A549 (cell line): ENCODE measurements around the gene CARNS1. TPM values are rescaled to one million over a fixed set of nuclear protein-coding genes. Genes with fewer than 3 reads are reported as not detected.

Experiments used
- ATAC-seq, 2 experiments: fragments of 200-7000 bp in 1 of 2; fragments of >200 bp in 1 of 2; cut with Nextera tagmentation in 1 of 2; cut with Tn5 transposase in 1 of 2; 3 replicates each; pipeline versions ENCODE4 v1.8.0 to v1.9.1; 2018 to 2020; ENCODE audit warnings: mild to moderate bottlenecking in 1 of 2, moderate library complexity in 1 of 2
- CTCF ChIA-PET: fragments of 300-600 bp; sonication (Branson Sonifier 250); formaldehyde crosslinking; extraction: SDS; loops from one replicate; lab custom pipeline; 2021; ENCODE audit warnings: antibody characterized with exemption, inconsistent platforms; lab: Yijun Ruan, JAX
- POLR2A ChIA-PET: fragments of 350-600 bp; formaldehyde crosslinking; extraction: SDS; loops from one replicate; lab custom pipeline; 2021; ENCODE audit warnings: antibody characterized with exemption, inconsistent platforms; lab: Yijun Ruan, JAX
- DNase-seq, 2 experiments: peaks; one replicate each; pipeline versions ENCODE4 v3.0.0 to v3.0.0-alpha.2; 2011 to 2016; ENCODE audit warnings: low read depth in 1 of 2, low spot score in 1 of 2
- FAIRE-seq: peaks from 2 replicates; lab custom pipeline; 2011; peaks lifted over from hg19 to GRCh38; lab: Jason Lieb, UNC
- H3K27ac ChIP-seq, 2 experiments: fragments of >200 bp; sonication (Bioruptor Twin); formaldehyde crosslinking; 3 replicates each; pipeline ENCODE4 v1.5.1; 2016 to 2017
- H3K4me1 ChIP-seq: fragments of >200 bp; sonication (Bioruptor Twin); formaldehyde crosslinking; 3 replicates; pipeline ENCODE4 v1.6.1; 2016
- H3K4me2 ChIP-seq: fragments of >200 bp; sonication (Bioruptor Twin); formaldehyde crosslinking; 3 replicates; pipeline ENCODE4 v1.6.1; 2016
- H3K4me3 ChIP-seq: fragments of >200 bp; sonication (Bioruptor Twin); formaldehyde crosslinking; 3 replicates; pipeline ENCODE4 v1.5.1; 2016
- H3K9me3 ChIP-seq: fragments of >200 bp; sonication (Bioruptor Twin); formaldehyde crosslinking; 3 replicates; pipeline ENCODE4 v1.6.1; 2016
- ATOH8 ChIP-seq: fragments of 250-450 bp; sonication (Bioruptor Pico); IDR thresholded peaks from 2 replicates; pipeline ENCODE4 v1.5.0; 2020; ENCODE audit warnings: low read depth, mild to moderate bottlenecking, moderate library complexity
- CEBPB ChIP-seq, 2 experiments: fragments of >200 bp in 1 of 2; sonication (Bioruptor Twin) in 1 of 2; formaldehyde crosslinking in 1 of 2; IDR thresholded peaks; 2 replicates each; pipeline ENCODE4 v1.6.1; 2012 to 2016
- CHD2 ChIP-seq: fragments of 150-350 bp; IDR thresholded peaks from 2 replicates; pipeline ENCODE4 v1.6.1; 2014; ENCODE audit warnings: low read length; ENCODE audit not compliant: partially characterized antibody
- CHD4 ChIP-seq: fragments of 200-600 bp; sonication (generic); IDR thresholded peaks from 2 replicates; pipeline ENCODE4 v1.6.1; 2016; ENCODE audit warnings: antibody characterized with exemption, mild to moderate bottlenecking, borderline replicate concordance
- FOSB ChIP-seq: fragments of 250-450 bp; sonication (Bioruptor Pico); IDR thresholded peaks from 2 replicates; pipeline ENCODE4 v1.5.0; 2020; ENCODE audit warnings: mild to moderate bottlenecking, moderate library complexity
- FOSL2 ChIP-seq, 2 experiments: fragments of 450-650 bp in 1 of 2; fragments of >200 bp in 1 of 2; sonication (Bioruptor Twin) in 1 of 2; formaldehyde crosslinking; IDR thresholded peaks; 2 replicates each; pipeline versions ENCODE4 v1.5.0 to v1.6.1; 2016 to 2020; ENCODE audit warnings: mild to moderate bottlenecking in 1 of 2, moderate library complexity in 1 of 2
- HMGXB4 ChIP-seq: fragments of 250-450 bp; sonication (Bioruptor Pico); IDR thresholded peaks from 2 replicates; pipeline ENCODE4 v1.5.0; 2021; ENCODE audit warnings: mild to moderate bottlenecking, moderate library complexity, borderline replicate concordance
- HOXA7 ChIP-seq: fragments of 250-450 bp; sonication (Bioruptor Pico); IDR thresholded peaks from 2 replicates; pipeline ENCODE4 v1.5.0; 2020; ENCODE audit warnings: mild to moderate bottlenecking, moderate library complexity
- HOXB5 ChIP-seq: fragments of 250-450 bp; sonication (Bioruptor Pico); IDR thresholded peaks from 2 replicates; pipeline ENCODE4 v1.5.0; 2020; ENCODE audit warnings: mild to moderate bottlenecking, moderate library complexity
- JUNB ChIP-seq: fragments of >200 bp; sonication (Bioruptor Twin); formaldehyde crosslinking; IDR thresholded peaks from 2 replicates; pipeline ENCODE4 v1.6.1; 2016
- POLR2AphosphoS2 ChIP-seq: conservative IDR thresholded peaks from 2 replicates; pipeline ENCODE4 v1.6.1; 2012; ENCODE audit warnings: low read length, improper control_type of control experiment, inconsistent platforms
- RARB ChIP-seq: fragments of 250-450 bp; sonication (Bioruptor Pico); IDR thresholded peaks from 2 replicates; pipeline ENCODE4 v1.8.0; 2021; ENCODE audit warnings: mild to moderate bottlenecking, moderate library complexity
- RCOR1 ChIP-seq: fragments of 150-350 bp; IDR thresholded peaks from 2 replicates; pipeline ENCODE4 v1.6.1; 2014; ENCODE audit warnings: antibody characterized with exemption, low read length, low read depth
- TFCP2L1 ChIP-seq: fragments of 250-450 bp; sonication (Bioruptor Pico); IDR thresholded peaks from 2 replicates; pipeline ENCODE4 v1.5.0; 2021; ENCODE audit warnings: mild to moderate bottlenecking
- USF2 ChIP-seq: fragments of 450-650 bp; IDR thresholded peaks from 2 replicates; pipeline ENCODE4 v1.6.1; 2014; ENCODE audit warnings: antibody characterized with exemption
- WGBS: methylation state at CpG from one replicate; pipeline ENCODE4 v1.1.6; 2017; ENCODE audit errors: missing lambda C conversion rate; 5-methylcytosine and 5-hydroxymethylcytosine counted together
- polyA plus RNA-seq, 4 experiments: library from polyadenylated mRNA; depleted of rRNA in 3 of 4; stranded (reverse); fragments of >200 nt; fragmentation: RNase III in 1 of 4; extraction: RNeasy Plus Mini Kit Qiagen cat#74134 plus additional on column Dnase treatment in 1 of 4; gene quantifications; 2 replicates in 3 of 4; 3 replicates in 1 of 4; pipeline ENCODE4 v1.2.3, GENCODE V29; 2011 to 2017
- TF ChIP-seq, protein P1 (sequence below): fragments of >200 bp; sonication (Bioruptor Twin); formaldehyde crosslinking; IDR thresholded peaks from 3 replicates; pipeline ENCODE4 v1.5.1; 2016

CARNS1 gene
- polyA plus RNA-seq, 2 of the 4 experiments (the other 2 are of a cell fraction): 0.08 to 0.10 TPM

GRCh38 chr11:67432655-67433349 is 17.3 kb downstream of the CARNS1 start (continued):
- no peak for TF ChIP-seq ATOH8
- no peak for TF ChIP-seq RCOR1
- TF ChIP-seq CHD4: no peak
- TF ChIP-seq HMGXB4: no peak
- TF ChIP-seq POLR2AphosphoS2: no peak
- no peak for TF ChIP-seq HOXA7 (CRISPR knock-in tag)

DNA sequence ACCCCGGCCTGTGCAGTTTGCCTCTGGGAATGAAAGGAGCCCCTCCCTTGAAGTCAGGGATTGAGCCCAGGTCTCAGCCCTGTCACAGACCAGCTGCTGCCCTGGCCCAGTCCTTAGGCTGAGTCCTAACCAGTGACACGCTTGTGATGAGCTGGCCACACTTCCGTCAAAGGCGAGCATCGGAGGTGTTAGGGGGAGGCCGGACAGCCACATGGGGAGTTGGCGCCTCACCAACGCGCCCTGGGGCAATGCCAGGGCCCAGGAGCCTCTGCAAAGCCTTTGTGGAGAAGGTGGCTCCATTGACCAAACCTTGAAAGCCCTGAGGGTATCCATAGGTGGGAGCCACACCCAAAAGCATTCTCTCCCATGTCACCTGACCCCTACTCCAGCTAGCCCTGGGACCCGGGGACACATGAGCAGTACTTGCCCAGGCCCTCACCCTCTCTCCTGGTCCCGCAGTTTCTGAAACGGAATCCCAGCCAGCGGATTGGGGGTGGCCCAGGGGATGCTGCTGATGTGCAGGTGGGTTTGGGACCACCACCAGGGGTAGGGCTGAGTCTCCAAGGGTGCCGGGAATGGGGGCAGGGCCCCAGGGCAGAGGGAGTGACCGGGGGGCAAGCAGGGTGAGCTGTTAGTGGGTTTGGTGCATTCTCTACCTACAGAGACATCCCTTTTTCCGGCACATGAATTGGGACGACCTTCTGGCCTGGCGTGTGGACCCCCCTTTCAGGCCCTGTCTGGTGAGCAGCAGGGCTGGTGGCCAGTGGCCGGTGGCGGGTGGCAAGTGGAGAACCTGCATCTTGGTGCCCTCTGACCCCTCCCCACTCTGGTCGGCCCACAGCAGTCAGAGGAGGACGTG is 18.3 kb downstream of the CARNS1 start:
- TF ChIP-seq USF2 (no peak), POLR2AphosphoS2 (no peak), FOSB (CRISPR knock-in tag) (no peak), TFCP2L1 (CRISPR knock-in tag) (no peak), HOXB5 (no peak)
- TF ChIP-seq, all 56 proteins: peak for 0
- ChIA-PET POLR2A (no interaction called here), CTCF (interaction anchor here (1.0 to 1.7 kb wide), 3 partner anchors 18 to 72 kb away, joined by 3 to 4 read pairs (median 4); partner anchors contain the start of genes GPR152 and PITPNM1)
- no peaks in the 10 kb centered on the region for H3K9me3 ChIP-seq
- 91% methylated on average over 17 of the region's 22 CpGs for WGBS
- ATAC-seq: no peak
- no peak overlapping the region for H3K4me3 ChIP-seq
- peaks cover 19% of the 10 kb centered on the region; the same call in 2 of the 3 replicates for H3K4me1 ChIP-seq
- no peak for FAIRE-seq
- no peak for DNase-seq
- H3K27ac ChIP-seq: no peak overlapping the region
- H3K4me2 ChIP-seq: no peak overlapping the region

DNA sequence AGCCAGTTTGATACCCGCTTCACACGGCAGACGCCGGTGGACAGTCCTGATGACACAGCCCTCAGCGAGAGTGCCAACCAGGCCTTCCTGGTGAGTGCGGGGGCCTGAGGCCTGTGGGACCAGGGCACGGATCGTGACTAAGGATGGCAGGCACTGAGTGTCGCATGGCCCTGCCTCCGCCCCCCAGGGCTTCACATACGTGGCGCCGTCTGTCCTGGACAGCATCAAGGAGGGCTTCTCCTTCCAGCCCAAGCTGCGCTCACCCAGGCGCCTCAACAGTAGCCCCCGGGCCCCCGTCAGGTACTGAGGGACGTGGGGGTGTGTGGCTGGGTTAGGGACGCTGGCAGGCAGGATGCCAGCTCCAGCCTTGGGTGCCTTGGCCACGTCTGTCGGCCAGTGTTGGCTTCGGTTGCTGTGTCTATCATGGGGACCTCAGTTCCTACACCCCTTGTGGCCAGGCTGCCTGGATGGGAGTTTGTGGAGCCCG is 19.0 kb downstream of the CARNS1 start:
- no peak overlapping the region for H3K4me3 ChIP-seq

More for the DNA sequence above, 19.0 kb downstream of the CARNS1 start:
- no peak for TF ChIP-seq CHD2
- TF ChIP-seq JUNB: no peak
- TF ChIP-seq FOSL2 (IDR thresholded peaks at IDR 0.05): no peak
- TF ChIP-seq FOSL2 (CRISPR knock-in tag; IDR thresholded peaks at IDR 0.05): no peak
- TF ChIP-seq RARB (CRISPR knock-in tag): no peak
- TF ChIP-seq, protein P1, sequence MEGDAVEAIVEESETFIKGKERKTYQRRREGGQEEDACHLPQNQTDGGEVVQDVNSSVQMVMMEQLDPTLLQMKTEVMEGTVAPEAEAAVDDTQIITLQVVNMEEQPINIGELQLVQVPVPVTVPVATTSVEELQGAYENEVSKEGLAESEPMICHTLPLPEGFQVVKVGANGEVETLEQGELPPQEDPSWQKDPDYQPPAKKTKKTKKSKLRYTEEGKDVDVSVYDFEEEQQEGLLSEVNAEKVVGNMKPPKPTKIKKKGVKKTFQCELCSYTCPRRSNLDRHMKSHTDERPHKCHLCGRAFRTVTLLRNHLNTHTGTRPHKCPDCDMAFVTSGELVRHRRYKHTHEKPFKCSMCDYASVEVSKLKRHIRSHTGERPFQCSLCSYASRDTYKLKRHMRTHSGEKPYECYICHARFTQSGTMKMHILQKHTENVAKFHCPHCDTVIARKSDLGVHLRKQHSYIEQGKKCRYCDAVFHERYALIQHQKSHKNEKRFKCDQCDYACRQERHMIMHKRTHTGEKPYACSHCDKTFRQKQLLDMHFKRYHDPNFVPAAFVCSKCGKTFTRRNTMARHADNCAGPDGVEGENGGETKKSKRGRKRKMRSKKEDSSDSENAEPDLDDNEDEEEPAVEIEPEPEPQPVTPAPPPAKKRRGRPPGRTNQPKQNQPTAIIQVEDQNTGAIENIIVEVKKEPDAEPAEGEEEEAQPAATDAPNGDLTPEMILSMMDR: no peak
- TF ChIP-seq CEBPB (IDR thresholded peaks at IDR 0.05): no peak
- peaks cover 17% of the 10 kb centered on the region; the same call in 2 of the 3 replicates for H3K4me1 ChIP-seq
- no peak for DNase-seq
- POLR2A ChIA-PET: no interaction called here
- no peak for FAIRE-seq
- no peak for ATAC-seq
- H3K27ac ChIP-seq: no peak overlapping the region
- H3K4me2 ChIP-seq: no peak overlapping the region
- WGBS: 89% methylated on average over 19 of the region's 23 CpGs
- CTCF ChIA-PET: interaction anchor here (1.7 kb wide), 1 partner anchor 18 kb away, joined by 4 read pairs; the partner anchor contains the start of gene GPR152
- H3K9me3 ChIP-seq: no peaks in the 10 kb centered on the region
